HepG2 (cell line): ENCODE data around the gene RERE. TPM values are rescaled to one million over a fixed set of nuclear protein-coding genes. Genes with fewer than 3 reads are reported as not detected.

Experiments used
- ATAC-seq: fragments of 200-7000 bp; cut with Tn5 transposase; 3 replicates; pipeline ENCODE4 v1.9.1; 2020; ENCODE audit warnings: mild to moderate bottlenecking, moderate library complexity
- BruUV-seq: library from RNA; stranded (reverse); fragments of 400-500 nt; replicated peaks from 2 replicates; lab custom pipeline; 2021; lab: Mats Ljungman, UMichigan
- CTCF ChIA-PET: fragments of 300-600 bp; formaldehyde crosslinking; extraction: SDS; loops from one replicate; lab custom pipeline; 2021; ENCODE audit warnings: low total read pairs, inconsistent platforms, low intra/inter-chr PET ratio; lab: Yijun Ruan, JAX
- POLR2A ChIA-PET: fragments of 350-600 bp; sonication (Branson Sonifier 250); formaldehyde crosslinking; loops from one replicate; lab custom pipeline; 2020; ENCODE audit warnings: antibody characterized with exemption, inconsistent platforms; lab: Yijun Ruan, JAX
- DNase-seq: peaks from one replicate; pipeline ENCODE4 v3.0.0-alpha.2; 2015; ENCODE audit warnings: low spot score
- FAIRE-seq: peaks from 3 replicates; lab custom pipeline; 2011; peaks lifted over from hg19 to GRCh38; lab: Jason Lieb, UNC
- H2AFZ ChIP-seq: one replicate; pipeline ENCODE4 v1.6.1; 2011; ENCODE audit warnings: low read length, inconsistent platforms
- H3K27ac ChIP-seq: fragments of 300-600 bp; 3 replicates; pipeline ENCODE4 v1.8.0; 2011; ENCODE audit warnings: mixed run types, mild to moderate bottlenecking, mixed read lengths, low read length, inconsistent platforms; ENCODE audit not compliant: insufficient read depth; ENCODE audit errors: extremely low read length
- H3K27me3 ChIP-seq, 2 experiments: fragments of 200-600 bp in 1 of 2; 2 replicates in 1 of 2; 3 replicates in 1 of 2; pipeline versions ENCODE4 v1.6.0 to v1.8.0; 2011; ENCODE audit warnings: low read length in 2 of 2, mild to moderate bottlenecking in 2 of 2, moderate library complexity in 2 of 2, inconsistent platforms in 1 of 2; ENCODE audit not compliant: insufficient read depth in 2 of 2, control insufficient read depth in 1 of 2
- H3K36me3 ChIP-seq, 2 experiments: fragments of 200-600 bp in 1 of 2; replicated peaks in 1 of 2; 2 replicates in 1 of 2; 3 replicates in 1 of 2; pipeline versions ENCODE4 v1.5.1 to v1.8.0; 2011; ENCODE audit warnings: low read length in 2 of 2, inconsistent platforms in 1 of 2; ENCODE audit not compliant: insufficient read depth in 2 of 2, control insufficient read depth in 1 of 2
- H3K4me1 ChIP-seq: 2 replicates; pipeline ENCODE4 v1.5.1; 2012; ENCODE audit warnings: low read length, inconsistent platforms; ENCODE audit not compliant: insufficient read depth
- H3K4me2 ChIP-seq: 2 replicates; pipeline ENCODE4 v1.6.0; 2011; ENCODE audit warnings: low read depth, low read length, inconsistent platforms
- H3K4me3 ChIP-seq, 3 experiments: fragments of 200-600 bp in 1 of 3; sonication (generic), shearing (Covaris generic) in 1 of 3; replicated peaks in 1 of 3; 2 replicates each; pipeline ENCODE4 v1.5.1; 2011 to 2016; ENCODE audit warnings: low read length in 3 of 3, inconsistent platforms in 2 of 3, low read depth in 2 of 3, mild to moderate bottlenecking in 2 of 3, control low read depth in 1 of 3, mixed read lengths in 1 of 3; ENCODE audit not compliant: insufficient read depth in 1 of 3
- H3K79me2 ChIP-seq: one replicate; pipeline ENCODE4 v1.6.1; 2011; ENCODE audit warnings: low read length, inconsistent platforms; ENCODE audit not compliant: insufficient read depth
- H3K9ac ChIP-seq: 2 replicates; pipeline ENCODE4 v1.6.0; 2011; ENCODE audit warnings: mild to moderate bottlenecking, low read depth, low read length, inconsistent platforms; ENCODE audit not compliant: insufficient read depth
- H3K9me3 ChIP-seq: 2 replicates; pipeline ENCODE4 v1.5.1; 2012; ENCODE audit warnings: mild to moderate bottlenecking, low read length
- H4K20me1 ChIP-seq: 2 replicates; pipeline ENCODE4 v1.6.0; 2011; ENCODE audit warnings: inconsistent platforms, mild to moderate bottlenecking, low read length, moderate library complexity; ENCODE audit not compliant: insufficient read depth
- AGO2 ChIP-seq: fragments of 200-400 bp; formaldehyde crosslinking; optimal IDR thresholded peaks from 2 replicates; pipeline ENCODE3; 2017; ENCODE audit warnings: mild to moderate bottlenecking, low read depth, low read length, moderate library complexity
- DRAP1 ChIP-seq: IDR thresholded peaks from 2 replicates; pipeline ENCODE4 v1.6.1; 2016; ENCODE audit warnings: missing genetic modification reagents, missing compliant biosample characterization
- RBM22 ChIP-seq: fragments of 200-400 bp; formaldehyde crosslinking; optimal IDR thresholded peaks from 2 replicates; pipeline ENCODE3; 2017; ENCODE audit warnings: mild to moderate bottlenecking, low read length, moderate library complexity
- ZNF737 ChIP-seq: sonication (generic); formaldehyde crosslinking; IDR thresholded peaks from 2 replicates; pipeline ENCODE4 v1.5.0; 2020; ENCODE audit warnings: missing genetic modification reagents, mild to moderate bottlenecking, borderline replicate concordance
- WGBS: methylation state at CpG from one replicate; pipeline ENCODE4 v1.1.6; 2017; ENCODE audit warnings: low lambda C conversion rate; 5-methylcytosine and 5-hydroxymethylcytosine counted together
- in situ Hi-C: cut with HindIII; loops from 2 replicates; pipeline ENCODE4 v1.10.0; 2017; ENCODE audit warnings: low pct_unique_long_range_greater_than_20kb; ENCODE audit not compliant: extremely low pct_ligation_motif_present
- intact Hi-C: fragments of 100-400 bp; cut with micrococcal nuclease; formaldehyde crosslinking; loops from one replicate; pipeline ENCODE4 v1.10.0; 2022; ENCODE audit not compliant: unreplicated experiment
- polyA plus RNA-seq, 8 experiments: library from polyadenylated mRNA; depleted of rRNA in 3 of 8; stranded (reverse) in 7 of 8; unstranded in 1 of 8; fragments of >200 nt; fragmentation: Illumina TruSeq in 4 of 8; extraction: Trizol in 4 of 8; gene quantifications; 2 replicates each; pipeline versions ENCODE4 v1.2.1 to v1.2.3, GENCODE V29; 2011 to 2016; ENCODE audit warnings: low read depth in 4 of 8, missing spikeins in 1 of 8, mixed read lengths in 1 of 8; ENCODE audit not compliant: insufficient read depth in 1 of 8
- total RNA-seq, 5 experiments: library from RNA; depleted of rRNA; stranded (reverse); fragments of >200 nt; fragmentation: Illumina TruSeq; extraction: Trizol; gene quantifications; 2 replicates each; pipeline ENCODE4 v1.2.3, GENCODE V29; 2016; ENCODE audit warnings: low read depth in 1 of 5

Gene RERE
- total and polyA plus RNA-seq, 2 of the 13 experiments (the other 11 are each of a cell fraction or from before 2014, with no cell fraction given): 18.3 to 21.9 TPM

- BruUV-seq: no TSS peak
- no peak overlapping the region for H3K4me2 ChIP-seq
- DNase-seq: no peak
- POLR2A ChIA-PET: no interaction called here
- 97% methylated on average over 16 of the region's 29 CpGs for WGBS
- peaks cover 39% of the 10 kb centered on the region for H3K4me1 ChIP-seq
- no peak overlapping the region for H3K4me3 ChIP-seq
- H3K9me3 ChIP-seq: no peaks in the 10 kb centered on the region
- peaks cover 16% of the 10 kb centered on the region for H3K79me2 ChIP-seq
- H3K27me3 ChIP-seq: no peaks in the 10 kb centered on the region
- no peak overlapping the region for H3K9ac ChIP-seq
- no peak overlapping the region for H2AFZ ChIP-seq
- in situ Hi-C loops: no loop called here
- FAIRE-seq: no peak
- H3K27ac ChIP-seq: no peak overlapping the region
- peaks cover 41 to 61% of the 10 kb centered on the region in 2 experiments; a peak in 4 of 5 replicates for H3K36me3 ChIP-seq
- CTCF ChIA-PET: no interaction called here
- intact Hi-C loops: no loop called here
- peaks cover 34% of the 10 kb centered on the region for H4K20me1 ChIP-seq
- no peak for TF ChIP-seq DRAP1
- TF ChIP-seq RBM22: peak; percentile 8
- TF ChIP-seq, all 625 proteins: peak for 1
- no peak for ATAC-seq
Measured at GRCh38 chr1:8364528-8365442, 452.7 kb downstream of the RERE start.

DNA sequence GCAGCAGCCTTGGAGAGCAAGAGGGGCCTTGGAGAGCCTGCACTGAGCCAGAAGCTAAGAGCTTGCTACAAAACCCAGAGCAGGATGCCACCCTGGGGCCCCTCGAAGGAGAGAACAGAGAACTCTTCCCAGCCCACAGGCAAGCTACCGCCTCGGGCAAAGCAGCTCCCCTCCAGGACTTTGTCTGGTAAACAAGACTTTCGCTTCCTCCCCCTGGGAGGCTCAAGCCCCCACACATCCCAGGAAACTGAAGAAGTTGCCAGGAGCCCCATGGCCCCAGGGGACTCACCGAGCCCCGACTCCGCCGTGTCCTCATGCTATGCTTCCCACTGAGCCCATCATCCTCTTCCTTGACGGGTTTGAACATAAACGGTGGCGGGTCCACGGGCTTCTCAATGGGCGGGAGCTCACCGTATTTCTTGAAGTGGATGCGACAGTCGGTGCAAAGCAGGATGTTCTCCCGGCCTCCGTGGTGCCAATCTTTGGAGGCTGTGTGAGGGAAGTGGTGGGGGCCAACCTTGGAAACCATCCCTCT lies 453.6 kb downstream of the RERE start:
- Histone ChIP-seq H3K9me3 (no peaks in the 10 kb centered on the region), H3K27me3 (no peaks in the 10 kb centered on the region), H3K27ac (no peak overlapping the region), H3K4me3 (no peak overlapping the region), H3K79me2 (peaks cover 15% of the 10 kb centered on the region), H3K9ac (no peak overlapping the region), H2AFZ (no peak overlapping the region), H3K36me3 (peaks cover 47 to 70% of the 10 kb centered on the region in 2 experiments; a peak in 4 of 5 replicates), H4K20me1 (peaks cover 30% of the 10 kb centered on the region), H3K4me1 (peaks cover 34% of the 10 kb centered on the region), H3K4me2 (no peak overlapping the region)
- ChIA-PET CTCF (no interaction called here), POLR2A (no interaction called here)
- in situ Hi-C loops: no loop called here
- FAIRE-seq (no peak), ATAC-seq (no peak), DNase-seq (no peak)
- BruUV-seq: no TSS peak
- WGBS: 92% methylated on average over 16 of the region's 18 CpGs
- TF ChIP-seq AGO2 (peak; percentile 34), ZNF737 (CRISPR knock-in tag) (no peak)
- intact Hi-C loops: no loop called here
